BLaER1 treated with 17β-estradiol and CSF1 and Interleukin-3, amounts not matched to agents 10 nM and 100 nM (cell line): Measurements from ENCODE around the gene ADH4.
A peak's percentile ranks its signal among the peaks of the same experiment; 100 is the strongest.

Experiments
- H3K27ac ChIP-seq, 11 experiments: shearing (Covaris generic); formaldehyde crosslinking; 2 replicates each; pipeline ENCODE4 v1.8.1; 2022
- H3K27me3 ChIP-seq, 11 experiments: shearing (Covaris generic); formaldehyde crosslinking; 2 replicates each; pipeline ENCODE4 v1.8.1; 2022
- H3K36me3 ChIP-seq, 11 experiments: shearing (Covaris generic); formaldehyde crosslinking; 2 replicates each; pipeline ENCODE4 v1.8.1; 2022
- H3K4me1 ChIP-seq, 10 experiments: shearing (Covaris generic); formaldehyde crosslinking; 2 replicates each; pipeline ENCODE4 v1.8.1; 2022
- H3K4me2 ChIP-seq, 11 experiments: shearing (Covaris generic); formaldehyde crosslinking; 2 replicates each; pipeline ENCODE4 v1.8.1; 2022
- H3K4me3 ChIP-seq, 10 experiments: shearing (Covaris generic); formaldehyde crosslinking; 2 replicates each; pipeline ENCODE4 v1.8.1; 2022
- H3K9ac ChIP-seq, 11 experiments: shearing (Covaris generic); formaldehyde crosslinking; 2 replicates each; pipeline ENCODE4 v1.8.1; 2022
- H3K9me3 ChIP-seq, 11 experiments: shearing (Covaris generic); formaldehyde crosslinking; replicated peaks in 1 of 11; 2 replicates each; pipeline ENCODE4 v1.8.1; 2022
- H4K20me1 ChIP-seq, 11 experiments: shearing (Covaris generic); formaldehyde crosslinking; 2 replicates each; pipeline ENCODE4 v1.8.1; 2022
- Cebpa-rat ChIP-seq, 11 experiments: shearing (Covaris generic); IDR thresholded peaks; 2 replicates each; pipeline ENCODE4 v1.8.1; 2022

ADH4 gene

GRCh38 chr4:99077177-99077576 is 66.9 kb downstream of the ADH4 start:
- Histone ChIP-seq H3K9ac (no peak overlapping the region), H3K27ac (no peak overlapping the region), H3K36me3 (peaks cover 97 to 100% (median 100%) of the 10 kb centered on the region in 11 experiments), H4K20me1 (peaks cover 0 to 30% (median 11%) of the 10 kb centered on the region in 11 experiments; a peak in 10 of 22 replicates), H3K9me3 (no peaks in the 10 kb centered on the region), H3K4me1 (peaks cover 0 to 11% (median 0%) of the 10 kb centered on the region in 10 experiments; a peak in 3 of 20 replicates), H3K4me3 (no peak overlapping the region), H3K27me3 (no peaks in the 10 kb centered on the region), H3K4me2 (no peak overlapping the region)
- TF ChIP-seq Cebpa-rat (IDR thresholded peaks at IDR 0.05): no peak

- H3K27me3 ChIP-seq: no peaks in the 10 kb centered on the region
- TF ChIP-seq Cebpa-rat (IDR thresholded peaks at IDR 0.05): no peak
- no peak overlapping the region for H3K4me2 ChIP-seq
- H3K4me3 ChIP-seq: no peak overlapping the region
- no peaks in the 10 kb centered on the region for H3K9me3 ChIP-seq
- H3K4me1 ChIP-seq: peaks cover 0 to 11% (median 0%) of the 10 kb centered on the region in 10 experiments; a peak in 3 of 20 replicates
- no peak overlapping the region for H3K9ac ChIP-seq
- peaks cover 0 to 24% (median 10%) of the 10 kb centered on the region in 11 experiments; a peak in 8 of 22 replicates for H4K20me1 ChIP-seq
- H3K27ac ChIP-seq: no peak overlapping the region
- peaks cover 97 to 100% (median 100%) of the 10 kb centered on the region in 11 experiments for H3K36me3 ChIP-seq
These were observed 67.7 kb downstream of the ADH4 start for GRCh38 chr4:99076292-99076976.

- H4K20me1 ChIP-seq: peaks cover 0 to 18% (median 6%) of the 10 kb centered on the region in 11 experiments; a peak in 9 of 22 replicates
- no peak overlapping the region for H3K9ac ChIP-seq
- H3K27me3 ChIP-seq: no peaks in the 10 kb centered on the region
- H3K4me1 ChIP-seq: peaks cover 0 to 11% (median 0%) of the 10 kb centered on the region in 10 experiments; a peak in 3 of 20 replicates
- peaks cover 90 to 100% (median 98%) of the 10 kb centered on the region in 11 experiments for H3K36me3 ChIP-seq
- H3K27ac ChIP-seq: no peak overlapping the region
- no peak for TF ChIP-seq Cebpa-rat (IDR thresholded peaks at IDR 0.05)
- peak overlapping the region in 1 of 11 experiments; percentile 27; a peak in 1 of 22 replicates for H3K4me2 ChIP-seq
- H3K9me3 ChIP-seq: no peaks in the 10 kb centered on the region
- H3K4me3 ChIP-seq: no peak overlapping the region
These were observed 69.3 kb downstream of the ADH4 start for GRCh38 chr4:99074816-99075215.
